ENCODE data around the gene CDC16.

The CDC16 gene

GRCh38 chr13:114303700-114304327 is 69.1 kb downstream of the CDC16 start:
- no peak for DNase-seq (ENCODE audit: low read depth, low spot score)

- no peak for DNase-seq (ENCODE audit: low read depth, low spot score)
These were observed 69.8 kb downstream of the CDC16 start for GRCh38 chr13:114304346-114305034.

DNA sequence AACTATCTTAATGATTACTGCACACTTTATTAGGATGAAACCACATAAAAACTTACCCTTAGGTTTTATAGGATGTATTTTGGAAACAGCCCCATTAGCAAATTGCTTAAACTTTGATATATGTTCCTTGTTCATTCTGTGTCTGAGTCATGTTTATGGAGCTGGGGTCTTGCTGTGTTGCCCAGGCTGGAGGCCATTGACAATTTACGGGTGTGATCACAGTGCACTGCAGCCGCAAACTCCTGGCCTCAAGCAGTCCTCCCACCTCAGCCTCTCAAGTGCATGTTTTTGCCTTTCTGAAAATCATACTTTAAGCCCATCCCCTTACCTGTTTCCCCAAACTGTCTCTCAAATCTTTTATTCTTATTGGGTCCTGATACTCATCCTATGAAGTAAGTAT is 74.4 kb downstream of the CDC16 start:
- DNase-seq (ENCODE audit: low read depth, low spot score): no peak

DNA sequence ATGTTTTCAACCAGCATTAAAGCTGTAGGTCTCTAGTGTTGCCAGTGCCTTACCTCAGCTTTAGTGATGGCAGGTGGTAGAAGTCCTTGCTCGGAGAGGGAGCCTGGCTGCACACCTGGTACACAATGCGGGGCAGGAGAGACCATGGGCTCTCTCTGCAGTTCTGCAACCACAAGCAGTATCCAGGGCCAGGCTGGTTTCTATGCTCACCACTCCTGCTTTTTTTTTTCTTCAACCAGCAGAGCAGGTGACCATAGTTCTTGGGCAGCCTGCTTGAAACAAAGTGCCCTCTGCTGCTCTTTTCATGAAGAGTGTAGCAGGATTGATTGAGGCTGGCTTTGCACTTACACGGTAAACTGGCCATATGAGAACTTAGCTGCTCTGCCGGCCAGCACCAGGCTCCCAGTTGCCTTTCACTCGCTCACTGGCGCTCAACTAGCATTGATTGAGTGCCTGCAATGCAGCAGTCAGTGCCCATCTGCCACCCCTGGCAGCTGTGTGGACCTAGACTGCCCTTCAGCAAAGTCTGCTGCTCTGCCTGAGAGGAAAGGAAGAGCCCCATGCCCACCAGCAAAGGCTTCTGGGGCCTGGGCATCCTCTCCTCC is 75.2 kb downstream of the CDC16 start:
- no peak for DNase-seq (ENCODE audit: low read depth, low spot score)

GRCh38 chr13:114310956-114311355 is 76.3 kb downstream of the CDC16 start:
- DNase-seq (ENCODE audit: low read depth, low spot score): no peak

DNA sequence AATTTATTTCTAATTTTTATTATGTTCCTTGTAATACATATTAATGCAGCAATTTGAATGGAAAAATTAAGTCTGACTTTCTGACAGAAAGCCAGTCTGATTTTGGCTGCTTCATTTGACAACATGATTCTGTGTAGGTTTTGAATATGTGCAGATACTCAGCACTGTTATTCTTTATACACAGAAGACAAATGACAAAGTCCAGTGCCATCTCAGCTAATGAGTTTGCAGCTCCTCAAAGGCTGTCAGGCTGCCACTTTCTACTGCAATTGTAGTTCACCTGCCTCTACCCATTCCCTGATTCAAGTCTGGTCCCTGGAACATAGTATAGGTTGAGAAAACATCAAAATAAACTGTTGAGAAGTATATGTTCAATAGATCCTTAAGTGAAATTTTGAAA is 76.7 kb downstream of the CDC16 start:
- DNase-seq (ENCODE audit: low read depth, low spot score): no peak

- DNase-seq (ENCODE audit: low read depth, low spot score): no peak
These were observed 77.2 kb downstream of the CDC16 start for GRCh38 chr13:114311908-114312307.

DNA sequence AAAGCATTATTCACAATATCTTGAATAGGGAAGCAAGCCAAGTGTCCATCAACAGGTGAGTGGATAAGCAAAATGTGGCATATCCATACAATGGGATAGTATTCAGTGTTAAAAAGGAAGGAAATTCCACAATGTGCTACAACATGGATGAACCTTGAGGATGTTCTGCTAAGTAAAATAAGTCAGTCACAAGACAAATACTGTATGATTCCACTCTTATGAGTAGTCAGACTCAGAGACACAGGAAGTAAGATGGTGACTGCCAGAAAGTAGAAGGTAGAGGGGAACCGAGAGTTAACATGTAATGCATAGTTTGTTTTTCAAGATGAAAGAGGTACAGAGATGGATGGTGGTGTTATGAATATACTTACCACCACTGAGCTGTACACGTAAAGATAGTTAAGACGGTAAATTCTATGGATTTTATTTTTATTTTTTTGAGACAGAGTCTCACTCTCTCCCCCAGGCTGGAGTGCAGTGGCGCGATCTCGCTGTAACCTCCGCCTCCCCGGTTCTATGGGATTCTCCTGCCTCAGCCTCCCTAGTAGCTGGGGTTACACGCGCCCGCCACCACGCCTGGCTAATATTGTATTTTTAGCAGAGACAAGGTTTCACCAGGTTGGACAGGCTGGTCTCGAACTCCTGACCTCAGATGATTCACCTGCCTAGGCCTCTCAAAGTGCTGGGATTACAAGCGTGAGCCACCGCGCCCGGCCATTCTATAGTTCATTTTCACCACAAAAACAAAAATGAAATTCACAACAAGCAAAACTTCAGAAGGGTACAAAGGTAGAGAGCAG is 78.6 kb downstream of the CDC16 start:
- DNase-seq (ENCODE audit: low read depth, low spot score): no peak

DNA sequence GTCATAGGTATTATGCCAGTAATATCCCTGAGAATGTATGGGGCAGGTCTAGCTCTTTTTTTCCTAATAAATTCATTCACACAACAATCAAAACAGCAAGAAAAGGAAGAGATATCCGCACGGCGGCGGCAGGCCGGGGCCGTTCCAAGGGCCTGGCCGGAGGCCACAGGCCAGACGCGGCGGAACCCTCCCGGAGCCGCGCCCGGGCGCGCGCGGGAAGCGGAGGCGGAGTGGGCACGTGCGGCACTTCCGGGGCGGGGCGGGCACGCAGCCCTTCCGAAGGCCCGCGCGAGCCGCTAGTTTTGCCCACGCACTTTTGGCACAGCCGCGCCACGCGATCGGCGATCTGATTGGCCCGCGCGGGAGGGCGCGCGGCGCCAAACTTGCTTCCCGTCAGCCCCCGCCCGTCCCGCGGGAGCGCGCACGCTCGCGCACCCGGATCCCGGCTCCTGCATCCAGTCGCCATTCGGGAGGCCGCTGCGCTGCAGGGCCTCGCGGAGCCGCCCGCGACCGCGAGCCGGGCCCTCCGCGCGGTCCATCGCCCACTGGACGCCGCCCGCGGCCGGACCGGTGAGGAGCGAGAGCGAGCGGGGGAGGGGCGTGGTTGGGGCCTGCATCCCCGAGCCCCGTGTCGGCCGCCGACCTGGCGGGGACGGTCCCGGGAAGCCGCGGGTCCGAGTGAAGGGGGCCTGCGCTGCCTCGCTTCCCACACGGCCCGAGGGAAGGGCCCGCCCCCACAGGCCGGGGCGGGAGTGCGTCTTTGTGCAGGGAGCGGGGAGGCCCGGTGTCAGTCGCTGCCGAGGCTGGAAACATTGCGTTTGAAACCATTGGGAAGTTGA is 79.6 kb downstream of the CDC16 start, which contains the start of gene CHAMP1:
Gene CHAMP1, plus strand, starts transcription at position 430 of the 839 bp plus-strand sequence. CDS start 9,340 bp downstream, outside the sequence.
- DNase-seq (ENCODE audit: low read depth, low spot score): peak; percentile 88

- DNase-seq (ENCODE audit: low read depth, low spot score): no peak
These were observed 80.5 kb downstream of the CDC16 start for GRCh38 chr13:114315074-114315785.

- DNase-seq (ENCODE audit: low read depth, low spot score): no peak
These were observed 83.9 kb downstream of the CDC16 start for GRCh38 chr13:114318624-114319023.

DNA sequence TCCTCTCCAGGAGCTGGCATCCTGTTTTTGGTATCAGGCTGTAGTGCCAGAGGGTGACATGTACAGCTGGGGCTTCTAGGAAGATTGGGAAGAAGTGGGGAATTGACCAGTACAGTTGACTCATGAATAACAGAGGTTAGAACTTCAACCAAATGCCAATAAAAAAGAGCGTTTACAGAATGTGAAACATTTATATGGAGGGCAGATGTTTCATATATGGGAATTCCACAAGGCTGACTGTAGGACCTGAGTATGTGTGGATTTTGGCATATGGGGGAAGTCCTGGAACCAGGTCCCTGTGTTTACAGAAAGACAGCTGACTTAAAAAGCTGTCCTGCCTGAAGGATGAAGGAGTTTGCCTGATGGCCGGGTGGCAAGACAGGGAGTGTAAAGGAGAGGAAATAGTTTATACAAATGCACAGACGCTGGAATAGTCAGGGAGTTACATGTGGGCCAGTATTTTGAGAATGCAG is 84.8 kb downstream of the CDC16 start:
- DNase-seq (ENCODE audit: low read depth, low spot score): no peak

- no peak for DNase-seq (ENCODE audit: low read depth, low spot score)
These were observed 85.4 kb downstream of the CDC16 start for GRCh38 chr13:114320065-114320464.

GRCh38 chr13:114321256-114321655 is 86.6 kb downstream of the CDC16 start:
- DNase-seq (ENCODE audit: low read depth, low spot score): no peak

Data from smooth muscle cell of the brain vasculature (primary cell).